Caco-2 (cell line): ENCODE measurements around the gene SIRPG. TPM values are rescaled to one million over a fixed set of nuclear protein-coding genes. Genes with fewer than 3 reads are reported as not detected.

Experiments used
- BruUV-seq: library from RNA; stranded (reverse); fragments of 400-500 nt; replicated peaks from 2 replicates; lab custom pipeline; 2021; lab: Mats Ljungman, UMichigan
- CTCF ChIA-PET: fragments of 300-600 bp; sonication (Branson Sonifier 250); formaldehyde crosslinking; loops from one replicate; lab custom pipeline; 2022; ENCODE audit warnings: antibody characterized with exemption; lab: Charles Lee
- POLR2A ChIA-PET: fragments of 300-600 bp; sonication (Branson Sonifier 250); formaldehyde crosslinking; loops from one replicate; lab custom pipeline; 2022; ENCODE audit warnings: antibody characterized with exemption; lab: Charles Lee
- DNase-seq, 2 experiments: peaks; one replicate each; pipeline versions ENCODE4 v3.0.0 to v3.0.0-alpha.2; 2020 to 2022
- H3K27me3 ChIP-seq: replicated peaks from 2 replicates; pipeline ENCODE4 v1.6.0; 2011; ENCODE audit warnings: low read length; ENCODE audit not compliant: control insufficient read depth, insufficient read depth
- H3K36me3 ChIP-seq: 2 replicates; pipeline ENCODE4 v1.5.1; 2011; ENCODE audit warnings: low read length; ENCODE audit not compliant: control insufficient read depth, insufficient read depth
- H3K4me1 ChIP-seq: fragments of 250-450 bp; sonication (Bioruptor Pico); 2 replicates; pipeline ENCODE4 v1.5.1; 2020; ENCODE audit warnings: mild to moderate bottlenecking
- H3K4me3 ChIP-seq: 2 replicates; pipeline ENCODE4 v1.5.1; 2011; ENCODE audit warnings: low read depth, mild to moderate bottlenecking, control low read depth, low read length
- H3K9me3 ChIP-seq: fragments of 250-450 bp; sonication (Bioruptor Pico); 2 replicates; pipeline ENCODE4 v1.5.1; 2020; ENCODE audit warnings: mild to moderate bottlenecking, moderate library complexity
- H3K27ac Mint-ChIP-seq: one replicate; pipeline ENCODE4 v1.8.0; 2022; ENCODE audit warnings: mixed read lengths; ENCODE audit not compliant: unreplicated experiment
- H3K27me3 Mint-ChIP-seq: one replicate; pipeline ENCODE4 v1.8.0; 2022; ENCODE audit warnings: mixed read lengths; ENCODE audit not compliant: insufficient read depth, unreplicated experiment
- H3K36me3 Mint-ChIP-seq: one replicate; pipeline ENCODE4 v1.8.0; 2022; ENCODE audit warnings: mild to moderate bottlenecking, mixed read lengths; ENCODE audit not compliant: insufficient read depth, unreplicated experiment
- H3K4me1 Mint-ChIP-seq: one replicate; pipeline ENCODE4 v1.8.0; 2022; ENCODE audit warnings: low read depth, mixed read lengths; ENCODE audit not compliant: unreplicated experiment
- H3K4me3 Mint-ChIP-seq: one replicate; pipeline ENCODE4 v1.8.0; 2022; ENCODE audit warnings: mild to moderate bottlenecking, moderate library complexity, mixed read lengths; ENCODE audit not compliant: unreplicated experiment
- H3K9me3 Mint-ChIP-seq: one replicate; pipeline ENCODE4 v1.8.0; 2022; ENCODE audit warnings: mixed read lengths; ENCODE audit not compliant: unreplicated experiment
- intact Hi-C: fragments of 100-400 bp; cut with micrococcal nuclease; formaldehyde crosslinking; loops from one replicate; pipeline ENCODE4 v1.10.0; 2022; ENCODE audit not compliant: unreplicated experiment
- total RNA-seq: library from RNA; stranded (reverse); gene quantifications from 2 replicates; pipeline ENCODE4 v1.2.3, GENCODE V29; 2022
- TF ChIP-seq, protein P1 (sequence below), 2 experiments: fragments of 200-600 bp in 1 of 2; IDR thresholded peaks; 1 replicate in 1 of 2; 2 replicates in 1 of 2; pipeline versions ENCODE4 v1.5.1 to v1.8.0; 2011 to 2022; ENCODE audit warnings: antibody characterized with exemption in 1 of 2, control low read depth in 1 of 2, inconsistent platforms in 1 of 2, low read depth in 1 of 2, low read length in 1 of 2, mild to moderate bottlenecking in 1 of 2, moderate library complexity in 1 of 2; ENCODE audit not compliant: insufficient read depth in 1 of 2, severe bottlenecking in 1 of 2, unreplicated experiment in 1 of 2

The SIRPG gene
- total RNA-seq, 1 experiment from 2014 or later = not detected

DNA sequence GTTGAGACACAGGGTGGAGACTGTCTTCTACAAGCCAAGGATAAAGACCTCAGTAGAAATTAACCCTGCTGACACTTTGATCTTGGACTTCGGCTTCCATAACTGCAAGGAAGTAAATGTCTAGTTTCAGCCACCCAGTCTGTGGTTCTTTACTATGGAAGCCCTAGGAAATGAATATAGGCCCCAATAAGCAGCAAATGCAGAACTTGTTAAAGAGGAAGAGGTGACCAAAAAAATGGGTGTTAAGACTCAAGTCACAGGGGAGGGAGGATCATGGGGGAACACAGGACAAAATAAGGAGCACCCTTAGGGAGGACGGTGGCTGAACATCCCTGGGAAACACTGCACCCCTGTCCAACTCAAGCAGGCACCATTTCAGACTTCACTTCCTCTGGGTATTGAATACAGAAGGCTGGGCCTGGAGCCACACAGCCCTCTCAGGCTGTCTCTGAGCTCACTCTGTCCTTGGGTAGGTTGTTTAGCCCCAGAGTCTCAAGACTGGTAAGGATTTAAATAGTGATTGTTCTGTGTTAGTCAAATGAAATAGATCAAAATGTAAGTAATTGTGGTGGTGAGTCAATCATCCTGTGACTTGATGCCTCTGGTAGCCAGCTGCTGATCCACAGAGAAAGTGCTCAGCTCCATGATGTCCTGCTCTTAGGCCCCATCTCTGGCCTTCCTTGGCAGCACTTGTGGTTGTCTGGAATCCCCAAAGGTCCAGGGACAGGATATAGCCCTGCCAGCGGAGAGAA lies 69.6 kb downstream of the SIRPG start:
- TF ChIP-seq, protein P1, sequence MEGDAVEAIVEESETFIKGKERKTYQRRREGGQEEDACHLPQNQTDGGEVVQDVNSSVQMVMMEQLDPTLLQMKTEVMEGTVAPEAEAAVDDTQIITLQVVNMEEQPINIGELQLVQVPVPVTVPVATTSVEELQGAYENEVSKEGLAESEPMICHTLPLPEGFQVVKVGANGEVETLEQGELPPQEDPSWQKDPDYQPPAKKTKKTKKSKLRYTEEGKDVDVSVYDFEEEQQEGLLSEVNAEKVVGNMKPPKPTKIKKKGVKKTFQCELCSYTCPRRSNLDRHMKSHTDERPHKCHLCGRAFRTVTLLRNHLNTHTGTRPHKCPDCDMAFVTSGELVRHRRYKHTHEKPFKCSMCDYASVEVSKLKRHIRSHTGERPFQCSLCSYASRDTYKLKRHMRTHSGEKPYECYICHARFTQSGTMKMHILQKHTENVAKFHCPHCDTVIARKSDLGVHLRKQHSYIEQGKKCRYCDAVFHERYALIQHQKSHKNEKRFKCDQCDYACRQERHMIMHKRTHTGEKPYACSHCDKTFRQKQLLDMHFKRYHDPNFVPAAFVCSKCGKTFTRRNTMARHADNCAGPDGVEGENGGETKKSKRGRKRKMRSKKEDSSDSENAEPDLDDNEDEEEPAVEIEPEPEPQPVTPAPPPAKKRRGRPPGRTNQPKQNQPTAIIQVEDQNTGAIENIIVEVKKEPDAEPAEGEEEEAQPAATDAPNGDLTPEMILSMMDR (IDR thresholded peaks at IDR 0.05; ENCODE audit: insufficient read depth in 1 of 2, low read depth in 1 of 2, low read length in 1 of 2, severe bottlenecking in 1 of 2, unreplicated experiment in 1 of 2) = no peak
- intact Hi-C loops = no loop called here
- H3K27me3 Mint-ChIP-seq = no peaks in the 10 kb centered on the region

DNA sequence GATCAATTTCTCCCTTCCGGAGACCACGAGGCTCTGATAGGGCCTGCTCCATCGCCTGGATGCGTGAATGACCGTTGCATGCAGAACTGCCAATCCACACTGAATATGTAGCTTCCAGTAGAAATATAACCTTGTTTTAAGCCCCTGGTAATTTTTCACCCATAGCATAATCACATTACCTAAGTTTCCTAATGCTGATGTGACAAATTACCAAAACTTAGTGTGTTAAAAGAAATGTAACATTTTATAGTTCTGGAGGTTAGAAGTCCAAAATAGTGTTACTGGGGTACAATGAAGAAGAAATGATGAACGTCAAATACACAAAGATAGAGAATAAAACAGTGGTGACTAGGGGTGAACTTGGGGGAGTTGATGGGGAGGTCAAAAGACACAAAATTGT lies 78.1 kb downstream of the SIRPG start:
- intact Hi-C loops = no loop called here
- BruUV-seq = no TSS peak
- DNase-seq = no peak
- TF ChIP-seq, protein P1 (IDR thresholded peaks at IDR 0.05; ENCODE audit: insufficient read depth in 1 of 2, low read depth in 1 of 2, low read length in 1 of 2, severe bottlenecking in 1 of 2, unreplicated experiment in 1 of 2) = no peak
- Mint-ChIP-seq H3K9me3 (no peaks in the 10 kb centered on the region), H3K27me3 (peaks cover 6% of the 10 kb centered on the region), H3K4me1 (no peaks in the 10 kb centered on the region), H3K36me3 (no peaks in the 10 kb centered on the region), H3K27ac (no peak overlapping the region), H3K4me3 (no peak overlapping the region)
- Histone ChIP-seq H3K27me3 (no peaks in the 10 kb centered on the region), H3K4me3 (no peak overlapping the region), H3K36me3 (no peaks in the 10 kb centered on the region), H3K9me3 (no peaks in the 10 kb centered on the region), H3K4me1 (no peaks in the 10 kb centered on the region)
- ChIA-PET CTCF (no interaction called here), POLR2A (no interaction called here)

More for the DNA sequence above, 69.6 kb downstream of the SIRPG start:
- Histone ChIP-seq H3K36me3 (no peaks in the 10 kb centered on the region), H3K27me3 (no peaks in the 10 kb centered on the region), H3K4me1 (no peaks in the 10 kb centered on the region), H3K9me3 (no peaks in the 10 kb centered on the region), H3K4me3 (no peak overlapping the region)
- Mint-ChIP-seq H3K4me1 (no peaks in the 10 kb centered on the region), H3K9me3 (no peaks in the 10 kb centered on the region), H3K27ac (no peak overlapping the region), H3K4me3 (no peak overlapping the region), H3K36me3 (no peaks in the 10 kb centered on the region)
- BruUV-seq = no TSS peak
- DNase-seq = no peak
- ChIA-PET CTCF (no interaction called here), POLR2A (no interaction called here)

Other genes starting within 250 kb of the SIRPG start
- 104 and 119 TPM in 2 replicates for gene NSFL1C, start 190.9 kb downstream of the SIRPG start, total RNA-seq
- not detected in 2 replicates for gene SIRPB2, start 166.4 kb downstream of the SIRPG start, total RNA-seq
- not detected in 2 replicates for gene SIRPD, start 100.1 kb downstream of the SIRPG start, total RNA-seq
- gene SIRPB1, start 37.8 kb downstream of the SIRPG start, total RNA-seq = not detected in 2 replicates
- gene SIRPA, start 237.6 kb upstream of the SIRPG start, total RNA-seq = 31.6 and 33.3 TPM in 2 replicates